ENCODE data around the gene PRMT2.

PRMT2 gene

DNA sequence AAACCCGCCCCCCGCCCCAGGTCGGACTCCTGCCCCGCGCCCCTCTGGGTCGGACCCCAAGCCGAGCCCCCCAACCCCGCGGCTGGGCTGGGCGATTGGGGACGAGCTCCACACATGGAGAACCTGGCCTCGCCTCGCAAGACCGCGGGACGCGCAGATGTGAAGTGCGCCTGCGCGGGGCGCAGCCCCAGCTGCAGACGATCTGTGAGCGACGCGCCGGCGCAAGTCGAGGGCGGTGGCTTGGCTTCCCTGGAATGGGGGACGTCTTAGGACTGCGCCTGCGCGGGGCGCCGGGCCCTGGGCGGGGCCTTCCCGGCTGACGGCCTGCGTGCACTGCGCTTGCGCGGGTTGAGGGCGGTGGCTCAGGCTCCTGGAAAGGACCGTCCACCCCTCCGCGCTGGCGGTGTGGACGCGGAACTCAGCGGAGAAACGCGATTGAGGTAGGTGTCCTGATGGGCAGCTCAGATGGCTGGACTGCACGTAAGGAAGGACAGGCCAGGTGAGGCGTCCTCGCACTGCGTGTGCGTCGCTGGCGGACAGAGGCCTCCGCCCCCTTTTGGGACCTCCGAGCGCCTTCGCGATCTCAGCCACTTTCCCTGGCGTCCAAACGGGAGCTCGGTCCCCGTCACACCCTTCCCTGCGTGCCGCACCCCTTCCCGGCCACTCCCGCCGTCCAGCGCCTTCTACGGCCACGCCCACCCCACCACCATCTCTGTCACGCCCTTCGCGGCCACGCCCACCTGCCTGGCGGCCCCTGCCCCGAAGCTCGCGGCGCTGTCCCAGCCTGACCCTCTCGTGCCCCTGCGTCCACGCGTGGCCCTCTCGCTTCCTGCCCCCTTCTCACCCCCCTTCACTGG is at the start of gene PRMT2:
TSS of gene PRMT2 (plus strand) at position 351 of the 857 bp plus-strand sequence. CDS start 1,278 bp downstream, outside the sequence.
- DNase-seq (ENCODE audit: low read depth) = peak; percentile 95

GRCh38 chr21:46594276-46594675 is 41.2 kb upstream of the PRMT2 start:
- no peak for DNase-seq (ENCODE audit: low read depth)

DNA sequence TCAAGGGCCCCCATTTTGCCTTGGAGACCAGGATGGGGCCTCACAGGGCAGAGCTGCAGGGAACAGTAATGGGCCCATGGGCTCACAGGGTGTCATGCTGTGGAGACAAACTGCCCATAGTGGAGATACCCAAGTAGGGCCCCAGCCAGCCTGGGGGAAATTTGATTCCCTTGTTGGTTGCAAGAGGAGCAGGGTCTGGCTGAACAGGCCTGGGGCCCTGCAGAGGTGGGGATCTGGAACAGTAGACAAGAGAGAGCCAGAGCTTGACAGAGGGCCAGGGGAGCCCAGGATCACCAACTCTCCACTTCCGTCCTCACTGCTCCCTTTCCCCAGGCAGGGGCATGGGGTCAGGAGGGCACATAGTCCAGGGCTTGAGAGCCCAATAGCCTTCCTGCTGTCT is 39.3 kb upstream of the PRMT2 start:
- DNase-seq (ENCODE audit: low read depth) = no peak

- DNase-seq (ENCODE audit: low read depth) = no peak
Observed at GRCh38 chr21:46597031-46597430, 38.4 kb upstream of the PRMT2 start.

DNA sequence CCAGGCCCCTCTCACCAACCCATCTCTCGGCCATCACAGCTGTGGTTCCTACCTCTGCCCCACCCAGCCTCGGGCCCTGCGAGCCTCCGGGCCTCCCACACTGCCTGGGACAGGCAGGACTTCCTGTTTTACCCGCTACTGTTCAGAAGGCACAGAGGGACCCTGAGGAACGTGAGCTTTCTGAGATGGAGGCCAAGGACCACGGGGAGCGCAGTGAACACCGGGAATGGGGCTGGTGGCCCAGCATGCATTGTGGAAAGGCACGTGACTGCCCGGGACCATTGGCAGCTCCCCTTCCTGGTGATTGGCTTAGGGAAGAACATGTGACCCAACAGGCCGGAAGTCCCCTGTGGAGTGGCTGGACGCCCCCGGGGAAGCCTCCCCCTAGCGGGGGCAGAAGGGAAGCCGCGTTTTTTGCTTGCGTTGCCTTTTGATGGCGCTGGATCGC is 37.6 kb upstream of the PRMT2 start:
- DNase-seq (ENCODE audit: low read depth) = no peak

- no peak for DNase-seq (ENCODE audit: low read depth)
Observed at GRCh38 chr21:46598581-46599572, 36.6 kb upstream of the PRMT2 start.

DNA sequence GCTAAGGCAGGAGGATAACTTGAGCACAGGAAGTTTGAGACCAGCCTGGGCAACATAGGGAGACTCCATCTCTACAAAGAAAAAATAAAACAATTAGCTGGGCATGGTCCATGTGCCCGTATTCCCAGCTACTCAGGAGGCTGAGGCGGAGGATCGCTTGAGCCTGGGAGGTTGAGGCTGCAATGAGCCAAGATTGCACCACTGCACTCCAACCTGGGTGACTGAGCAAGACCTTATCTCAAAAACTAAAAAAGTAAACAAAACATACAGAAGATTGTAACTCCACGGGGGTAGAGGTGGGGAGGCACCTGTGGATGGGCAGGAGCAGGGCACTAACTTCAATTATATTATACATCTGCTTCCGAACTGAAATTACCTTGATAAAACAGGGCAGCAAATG is 35.2 kb upstream of the PRMT2 start:
- no peak for DNase-seq (ENCODE audit: low read depth)

GRCh38 chr21:46600978-46601377 is 34.5 kb upstream of the PRMT2 start:
- no peak for DNase-seq (ENCODE audit: low read depth)

GRCh38 chr21:46603228-46603627 is 32.2 kb upstream of the PRMT2 start:
- no peak for DNase-seq (ENCODE audit: low read depth)

DNA sequence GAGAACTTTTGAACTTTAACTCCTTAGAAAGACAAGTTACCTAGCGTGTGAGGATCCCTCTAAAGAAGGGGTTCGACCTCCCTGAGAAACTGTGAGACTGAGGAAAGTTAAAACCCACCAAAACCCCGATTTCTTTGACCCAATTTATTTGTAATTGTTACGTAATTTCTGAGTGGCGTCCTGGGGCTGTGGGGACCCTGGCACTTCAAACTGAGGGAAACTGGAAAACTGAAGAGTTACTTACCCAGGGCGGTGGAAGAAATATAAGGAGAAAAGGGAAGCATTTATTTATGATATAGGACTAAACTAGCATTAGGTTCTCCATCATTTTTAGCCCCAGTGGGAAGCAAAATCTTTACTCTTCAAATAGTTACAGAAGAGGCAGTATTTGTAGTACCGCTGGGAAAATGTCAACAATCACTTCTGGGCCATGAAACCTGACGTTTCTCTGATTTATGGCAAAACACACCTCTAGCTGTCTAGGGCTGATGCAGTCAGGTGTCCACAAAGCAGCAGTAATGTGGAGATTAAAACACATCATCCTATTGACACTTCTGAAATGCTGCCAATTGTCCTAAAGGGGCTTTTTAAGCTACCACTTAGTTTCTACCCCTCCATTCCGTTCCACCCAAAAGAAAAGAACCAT is 31.0 kb upstream of the PRMT2 start:
- DNase-seq (ENCODE audit: low read depth) = no peak

GRCh38 chr21:46604975-46605766 is 30.3 kb upstream of the PRMT2 start, which contains the start of gene S100B:
Gene S100B, minus strand, starts transcription at chr21:46605082. Its CDS starts 2,667 bp downstream, at chr21:46602415.
- no peak for DNase-seq (ENCODE audit: low read depth)

DNA sequence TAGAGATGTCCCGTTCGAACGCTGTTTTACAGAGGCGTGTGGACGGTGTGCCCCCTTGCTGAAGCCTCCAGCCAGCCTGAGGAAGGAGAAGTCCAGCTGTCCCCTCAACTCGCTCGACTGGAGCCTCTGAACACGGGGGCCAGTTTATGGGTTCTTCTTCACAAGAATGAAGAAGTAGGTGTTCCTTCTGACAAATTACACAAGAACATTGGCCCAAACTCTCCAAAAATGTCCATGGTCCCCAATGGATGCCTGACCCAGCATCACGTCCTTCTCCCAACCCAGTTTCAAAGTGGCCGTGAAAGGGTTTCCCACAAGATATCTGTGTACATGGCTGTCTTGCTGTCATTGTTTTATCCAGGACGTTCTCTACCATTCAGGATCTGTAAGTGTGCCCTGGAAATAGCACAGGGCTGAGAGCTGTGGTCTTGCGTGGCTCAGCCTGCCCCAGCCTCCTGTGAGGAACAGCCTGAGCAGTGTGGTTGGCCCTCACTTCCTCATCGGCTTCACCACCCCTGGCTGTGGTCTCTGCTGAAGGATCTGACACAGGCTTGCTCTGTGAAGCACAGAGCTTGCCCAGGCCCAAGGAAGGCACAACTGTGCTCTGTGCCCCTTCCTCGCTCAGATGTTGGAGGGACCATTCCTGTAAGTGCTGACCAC is 29.6 kb upstream of the PRMT2 start:
- DNase-seq (ENCODE audit: low read depth) = no peak

DNA sequence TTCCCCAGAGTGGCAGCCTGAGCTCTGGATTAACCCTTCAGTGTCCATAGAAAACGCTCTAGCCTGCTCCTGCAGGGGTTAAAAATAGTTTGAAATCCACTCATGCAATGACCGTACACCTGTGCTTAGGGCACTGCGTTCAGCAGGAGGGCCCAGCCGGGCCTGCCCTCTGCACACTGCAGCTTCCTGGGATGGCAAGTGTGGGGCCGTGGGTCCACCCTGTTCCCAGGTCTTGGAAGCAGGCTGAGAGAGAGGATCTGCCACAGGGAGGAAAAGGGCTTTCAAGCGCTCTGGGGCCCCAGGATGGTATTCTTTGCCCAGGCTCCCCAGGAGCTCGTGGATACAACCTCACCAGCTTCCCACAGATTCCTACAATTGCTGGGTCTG is 29.1 kb upstream of the PRMT2 start:
- no peak for DNase-seq (ENCODE audit: low read depth)

GRCh38 chr21:46607636-46608035 is 27.8 kb upstream of the PRMT2 start:
- no peak for DNase-seq (ENCODE audit: low read depth)

GRCh38 chr21:46608672-46609111 is 26.8 kb upstream of the PRMT2 start:
- no peak for DNase-seq (ENCODE audit: low read depth)

DNA sequence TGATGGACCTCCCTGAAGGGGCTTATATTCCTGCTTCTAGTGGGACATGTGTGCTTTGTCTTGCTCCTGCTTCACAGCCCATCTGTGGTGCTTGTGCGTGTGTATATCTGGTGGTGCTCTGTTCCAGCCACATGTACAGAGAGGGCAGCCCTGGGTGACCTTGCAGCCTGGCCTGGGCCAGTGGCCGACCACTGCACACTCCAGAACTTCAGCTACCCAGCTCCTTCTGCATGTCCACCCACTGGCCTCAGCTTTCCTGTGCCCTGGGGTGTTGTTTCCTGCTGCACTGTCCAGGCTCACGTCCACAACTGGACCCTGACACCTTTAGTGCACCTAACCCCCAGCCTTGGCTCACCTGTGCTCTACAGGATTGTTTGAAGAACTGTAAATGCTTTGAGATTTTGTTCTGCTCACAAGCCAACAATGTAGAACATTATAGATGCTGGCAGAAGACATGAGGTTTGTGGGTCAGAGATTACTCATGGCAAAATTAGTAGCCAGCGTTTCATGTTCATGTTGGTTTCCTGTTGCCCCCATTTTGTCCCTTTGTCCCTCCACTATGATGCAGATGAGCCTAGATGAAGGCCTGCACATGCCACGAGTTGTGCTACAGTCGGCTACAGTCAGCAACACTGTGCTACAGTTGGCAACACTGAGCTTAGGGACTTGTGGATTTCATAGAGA is 25.3 kb upstream of the PRMT2 start:
- no peak for DNase-seq (ENCODE audit: low read depth)

DNA sequence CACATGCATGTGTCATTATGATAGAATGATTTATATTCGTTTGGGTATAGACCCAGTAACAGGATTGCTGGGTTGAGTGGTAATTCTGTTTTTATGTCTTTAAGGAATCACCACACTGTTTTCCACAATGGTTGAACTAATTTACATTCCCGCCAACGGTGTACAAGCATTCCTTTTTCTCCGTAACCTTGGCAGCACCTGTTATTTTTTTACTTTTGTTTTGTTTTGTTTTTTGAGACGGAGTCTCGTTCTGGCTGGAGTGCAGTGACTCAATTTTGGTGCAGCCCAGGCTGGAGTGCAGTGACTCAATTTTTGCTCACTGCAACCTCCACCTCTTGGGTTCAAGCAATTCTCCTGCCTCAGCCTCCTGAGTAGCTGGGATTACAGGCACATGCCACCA is 22.1 kb upstream of the PRMT2 start:
- no peak for DNase-seq (ENCODE audit: low read depth)

DNA sequence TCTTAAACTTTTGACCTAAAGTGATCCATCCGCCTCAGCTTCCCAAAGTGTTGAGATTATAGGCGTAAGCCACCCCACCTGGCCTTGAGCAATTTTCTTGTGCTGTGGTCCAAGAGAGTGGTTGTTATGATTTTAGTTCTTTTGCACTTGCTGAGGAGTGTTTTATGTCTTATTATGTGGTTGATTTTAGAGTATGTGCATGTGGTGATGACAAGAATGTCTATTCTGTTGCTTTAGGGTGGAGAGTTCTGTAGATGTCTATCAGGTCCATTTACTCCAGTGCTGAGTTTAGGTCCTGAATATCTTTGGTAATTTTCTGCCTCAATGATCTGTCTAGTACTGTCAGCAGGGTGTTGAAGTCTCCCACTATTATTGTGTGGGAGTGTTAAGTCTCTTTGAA is 19.4 kb upstream of the PRMT2 start:
- no peak for DNase-seq (ENCODE audit: low read depth)

- no peak for DNase-seq (ENCODE audit: low read depth)
Observed at GRCh38 chr21:46616656-46617055, 18.8 kb upstream of the PRMT2 start.
